Measurements from ENCODE around the gene ITGAX. TPM values are rescaled to one million over a fixed set of nuclear protein-coding genes. Genes with fewer than 3 reads are reported as not detected.
A peak's percentile ranks its signal among the peaks of the same experiment; 100 is the strongest.

ITGAX gene
- total RNA-seq, 1 donor from 2014 or later = 188 TPM

DNA sequence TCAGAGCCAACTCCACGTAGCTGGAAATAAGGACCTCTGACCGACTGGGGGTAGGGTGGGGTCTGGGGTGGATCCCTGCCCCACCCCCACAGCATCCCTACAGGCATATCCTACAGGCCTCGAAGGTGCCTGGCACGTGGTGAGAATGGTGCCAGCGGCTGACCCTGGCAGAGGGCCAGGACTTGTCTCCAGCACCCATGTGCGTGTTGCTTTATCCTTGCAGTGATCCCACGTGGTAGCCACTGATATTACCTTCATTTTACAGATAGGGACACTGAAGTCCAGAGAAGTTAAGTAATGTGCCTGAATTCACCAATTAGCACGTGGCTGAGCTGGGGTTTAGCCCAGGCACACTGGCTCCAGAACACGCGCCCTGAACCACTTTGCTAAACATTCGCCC lies 46.5 kb downstream of the ITGAX start:
- no peaks in the 10 kb centered on the region for H3K4me1 ChIP-seq
- DNase-seq (no peak), ATAC-seq (no peak)
- no peaks in the 10 kb centered on the region for H3K36me3 ChIP-seq
- no peaks in the 10 kb centered on the region for H3K9me3 ChIP-seq
- H3K4me3 ChIP-seq = no peak overlapping the region
- no peaks in the 10 kb centered on the region for H3K27me3 ChIP-seq (ENCODE audit: low read depth)
- TF ChIP-seq, protein P1, sequence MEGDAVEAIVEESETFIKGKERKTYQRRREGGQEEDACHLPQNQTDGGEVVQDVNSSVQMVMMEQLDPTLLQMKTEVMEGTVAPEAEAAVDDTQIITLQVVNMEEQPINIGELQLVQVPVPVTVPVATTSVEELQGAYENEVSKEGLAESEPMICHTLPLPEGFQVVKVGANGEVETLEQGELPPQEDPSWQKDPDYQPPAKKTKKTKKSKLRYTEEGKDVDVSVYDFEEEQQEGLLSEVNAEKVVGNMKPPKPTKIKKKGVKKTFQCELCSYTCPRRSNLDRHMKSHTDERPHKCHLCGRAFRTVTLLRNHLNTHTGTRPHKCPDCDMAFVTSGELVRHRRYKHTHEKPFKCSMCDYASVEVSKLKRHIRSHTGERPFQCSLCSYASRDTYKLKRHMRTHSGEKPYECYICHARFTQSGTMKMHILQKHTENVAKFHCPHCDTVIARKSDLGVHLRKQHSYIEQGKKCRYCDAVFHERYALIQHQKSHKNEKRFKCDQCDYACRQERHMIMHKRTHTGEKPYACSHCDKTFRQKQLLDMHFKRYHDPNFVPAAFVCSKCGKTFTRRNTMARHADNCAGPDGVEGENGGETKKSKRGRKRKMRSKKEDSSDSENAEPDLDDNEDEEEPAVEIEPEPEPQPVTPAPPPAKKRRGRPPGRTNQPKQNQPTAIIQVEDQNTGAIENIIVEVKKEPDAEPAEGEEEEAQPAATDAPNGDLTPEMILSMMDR (IDR thresholded peaks at IDR 0.05) = no peak
- intact Hi-C loops (cut with DNase I) = no loop called here
- H3K27ac ChIP-seq = no peak overlapping the region

DNA sequence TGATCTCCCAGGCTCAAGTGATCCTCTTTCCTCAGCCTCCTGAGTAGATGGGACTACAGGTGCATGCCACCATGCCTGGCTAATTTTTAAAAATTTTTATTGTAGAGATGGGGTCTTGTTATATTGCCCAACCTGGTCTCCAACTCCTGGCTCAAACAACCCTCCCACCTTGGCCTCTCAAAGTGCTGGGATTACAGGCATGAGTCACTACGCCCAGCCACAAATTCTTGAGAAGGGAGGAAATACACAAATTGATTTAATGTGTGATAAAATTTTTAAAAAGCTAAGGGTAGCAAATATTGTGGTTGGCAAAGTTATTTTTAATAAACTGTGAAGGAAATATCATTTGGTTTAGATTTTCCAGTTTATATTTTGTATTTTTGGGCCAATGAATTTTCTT lies 47.7 kb downstream of the ITGAX start:
- TF ChIP-seq, protein P1 (IDR thresholded peaks at IDR 0.05) = no peak
- H3K36me3 ChIP-seq = no peaks in the 10 kb centered on the region
- no peak overlapping the region for H3K4me3 ChIP-seq
- DNase-seq (no peak), ATAC-seq (no peak)
- H3K4me1 ChIP-seq = no peaks in the 10 kb centered on the region
- no peaks in the 10 kb centered on the region for H3K27me3 ChIP-seq (ENCODE audit: low read depth)
- intact Hi-C loops (cut with DNase I) = no loop called here
- no peak overlapping the region for H3K27ac ChIP-seq
- no peaks in the 10 kb centered on the region for H3K9me3 ChIP-seq

DNA sequence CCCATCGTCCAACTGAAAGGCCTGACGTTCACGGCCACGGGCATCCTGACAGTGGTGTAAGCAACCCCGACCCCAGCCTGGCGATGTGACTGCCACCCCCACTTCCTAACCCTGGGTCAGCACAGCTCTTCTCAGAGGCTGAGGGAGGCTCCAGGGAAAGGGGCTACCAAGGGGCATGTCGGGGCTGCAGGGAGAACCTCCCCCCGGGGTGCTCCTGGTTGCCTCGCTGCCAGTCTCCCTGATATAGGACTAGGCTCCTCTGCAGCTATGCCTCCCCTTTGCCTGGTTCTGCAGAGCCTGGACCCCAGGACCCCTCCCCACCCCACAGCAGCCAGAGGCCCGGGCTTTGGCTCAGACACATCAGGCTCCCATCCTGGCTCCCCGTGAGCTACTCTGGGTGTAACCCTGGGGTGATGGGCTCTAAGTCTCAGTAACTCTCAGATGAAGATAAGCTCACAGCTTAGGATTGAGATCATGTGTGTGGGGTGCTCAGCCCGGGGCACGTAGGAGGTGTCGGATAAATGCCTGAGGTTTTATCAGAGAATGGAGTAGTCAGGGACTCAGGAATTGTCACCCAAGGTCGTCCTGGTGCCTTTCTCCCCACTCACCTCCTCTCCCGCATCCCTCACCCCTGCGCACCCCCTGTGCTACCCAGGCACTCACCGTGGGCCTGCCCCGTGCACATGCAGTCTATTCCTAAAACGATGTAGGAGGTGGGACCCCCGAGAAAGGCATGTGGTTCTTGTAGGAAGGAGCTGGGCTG lies 48.8 kb downstream of the ITGAX start:
- H3K4me1 ChIP-seq = no peaks in the 10 kb centered on the region
- H3K4me3 ChIP-seq = peak overlapping the region; percentile 1
- H3K27ac ChIP-seq = no peak overlapping the region
- intact Hi-C loops (cut with DNase I) = no loop called here
- ATAC-seq (no peak), DNase-seq (no peak)
- no peaks in the 10 kb centered on the region for H3K9me3 ChIP-seq
- H3K36me3 ChIP-seq = no peaks in the 10 kb centered on the region
- H3K27me3 ChIP-seq (ENCODE audit: low read depth) = no peaks in the 10 kb centered on the region
- TF ChIP-seq, protein P1 (IDR thresholded peaks at IDR 0.05) = no peak

DNA sequence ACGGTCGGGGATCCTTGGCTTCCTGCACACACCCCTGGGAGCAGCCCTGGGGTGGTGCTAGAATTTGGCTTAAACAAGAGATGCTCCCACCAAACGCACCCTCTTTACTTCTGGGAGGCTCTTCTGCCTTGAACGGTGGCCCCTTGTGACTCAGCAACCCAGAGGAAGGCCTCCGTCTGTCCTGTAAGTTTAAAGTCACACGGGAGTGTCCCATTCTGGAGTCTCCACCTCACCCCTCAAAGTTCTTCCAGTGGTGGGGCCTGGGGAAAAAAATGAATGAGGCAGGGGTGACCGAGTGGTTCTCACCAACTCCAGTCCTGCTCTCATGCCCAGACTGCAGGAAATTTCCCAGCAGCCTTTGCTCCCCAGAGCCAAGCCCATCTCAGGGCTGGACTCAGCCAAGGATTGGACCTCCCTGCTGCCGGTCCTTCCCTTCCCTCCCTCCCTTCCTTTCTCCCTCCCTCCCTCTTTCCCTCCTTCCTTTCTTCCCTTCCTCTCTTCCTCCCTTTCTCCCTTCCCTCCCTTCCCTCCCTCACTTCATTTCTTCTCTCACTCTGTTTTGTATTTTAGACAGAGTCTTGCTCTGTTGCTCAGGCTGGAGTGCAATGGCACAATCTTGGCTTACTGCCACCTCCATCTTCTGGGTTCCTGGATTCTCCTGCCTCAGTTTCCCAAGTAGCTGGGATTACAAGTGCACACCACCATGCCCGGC lies 49.5 kb downstream of the ITGAX start:
- DNase-seq = no peak
- intact Hi-C loops (cut with DNase I) = no loop called here
- Histone ChIP-seq H3K27me3 (ENCODE audit: low read depth) (no peaks in the 10 kb centered on the region), H3K4me1 (no peaks in the 10 kb centered on the region), H3K27ac (no peak overlapping the region), H3K9me3 (no peaks in the 10 kb centered on the region), H3K36me3 (no peaks in the 10 kb centered on the region), H3K4me3 (peak overlapping the region; percentile 1)
- TF ChIP-seq, protein P1 (IDR thresholded peaks at IDR 0.05) = no peak
- peak in 1 of 2 donors; percentile 40 for ATAC-seq

DNA sequence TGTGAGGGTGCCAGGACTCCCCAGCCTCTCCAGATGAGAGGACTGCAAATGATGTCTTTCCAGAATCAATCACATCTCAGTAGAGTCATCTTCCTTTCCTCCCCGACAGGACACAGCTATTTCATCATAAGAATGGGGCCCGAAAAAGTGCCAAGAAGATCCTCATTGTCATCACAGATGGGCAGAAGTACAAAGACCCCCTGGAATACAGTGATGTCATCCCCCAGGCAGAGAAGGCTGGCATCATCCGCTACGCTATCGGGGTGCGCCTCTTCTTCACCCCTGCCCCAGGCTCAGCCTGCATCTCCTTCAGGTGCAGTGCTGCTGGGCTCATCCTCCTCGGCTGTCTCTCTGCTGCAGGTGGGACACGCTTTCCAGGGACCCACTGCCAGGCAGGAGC lies 52.4 kb downstream of the ITGAX start:
- H3K4me1 ChIP-seq = no peaks in the 10 kb centered on the region
- intact Hi-C loops (cut with DNase I) = no loop called here
- no peak overlapping the region for H3K4me3 ChIP-seq
- H3K27me3 ChIP-seq (ENCODE audit: low read depth) = no peaks in the 10 kb centered on the region
- H3K9me3 ChIP-seq = no peaks in the 10 kb centered on the region
- TF ChIP-seq, protein P1 (IDR thresholded peaks at IDR 0.05) = no peak
- ATAC-seq (no peak), DNase-seq (no peak)
- no peak overlapping the region for H3K27ac ChIP-seq
- H3K36me3 ChIP-seq = no peaks in the 10 kb centered on the region
